CD4-positive, alpha-beta T cell treated with Interleukin-15 for 4 hours (primary cell): ENCODE data around the gene ZNF747.

Source experiments
- DNase-seq: peaks from one replicate; pipeline ENCODE4 v3.0.0-alpha.2; 2020; ENCODE audit warnings: low spot score

ZNF747 gene

GRCh38 chr16:30515275-30515674 lies 19.4 kb downstream of the ZNF747 start:
- no peak for DNase-seq

GRCh38 chr16:30511509-30511908 lies 23.1 kb downstream of the ZNF747 start:
- no peak for DNase-seq

GRCh38 chr16:30510376-30510938 lies 24.2 kb downstream of the ZNF747 start:
- no peak for DNase-seq

- DNase-seq: no peak
These were observed 25.4 kb downstream of the ZNF747 start for GRCh38 chr16:30509081-30509765.

- no peak for DNase-seq
These were observed 31.0 kb downstream of the ZNF747 start for GRCh38 chr16:30503403-30504296.

- DNase-seq: no peak
These were observed 35.4 kb downstream of the ZNF747 start for GRCh38 chr16:30499284-30499683.

GRCh38 chr16:30494709-30495108 lies 39.9 kb downstream of the ZNF747 start:
- DNase-seq: no peak

GRCh38 chr16:30493941-30494488 lies 40.6 kb downstream of the ZNF747 start:
- no peak for DNase-seq

GRCh38 chr16:30491744-30492308 lies 42.8 kb downstream of the ZNF747 start:
- peak; percentile 56 for DNase-seq

GRCh38 chr16:30491229-30491628 lies 43.4 kb downstream of the ZNF747 start:
- no peak for DNase-seq

- DNase-seq: no peak
These were observed 44.4 kb downstream of the ZNF747 start for GRCh38 chr16:30490210-30490609.

GRCh38 chr16:30488764-30489605 lies 45.7 kb downstream of the ZNF747 start:
- DNase-seq: no peak

GRCh38 chr16:30485818-30486436 lies 48.7 kb downstream of the ZNF747 start:
- no peak for DNase-seq

- no peak for DNase-seq
These were observed 49.8 kb downstream of the ZNF747 start for GRCh38 chr16:30484887-30485286.

GRCh38 chr16:30482366-30482765 lies 52.3 kb downstream of the ZNF747 start:
- peak; percentile 36 for DNase-seq

GRCh38 chr16:30481381-30481780 lies 53.3 kb downstream of the ZNF747 start:
- DNase-seq: no peak
